ENCODE data around the gene DAP3. TPM values are rescaled to one million over a fixed set of nuclear protein-coding genes. Genes with fewer than 3 reads are reported as not detected.

The DAP3 gene
- total and polyA plus RNA-seq, 9 of the 15 experiments (the other 6 are each of a cell fraction or from before 2014, with no cell fraction given) = 155 to 484 (median 298) TPM

GRCh38 chr1:155648207-155649147 lies 40.4 kb upstream of the DAP3 start (continued):
- TF ChIP-seq MITF (IDR thresholded peaks at IDR 0.05) (no peak), CEBPB (tag; IDR thresholded peaks at IDR 0.05) (peak; percentile 58), ARID1B (IDR thresholded peaks at IDR 0.05) (peak; percentile 10; the same call in 1 of the 2 replicates), CREB5 (CRISPR knock-in tag; IDR thresholded peaks at IDR 0.05) (no peak), TFE3 (CRISPR knock-in tag; IDR thresholded peaks at IDR 0.05) (no peak), FOXA3 (CRISPR knock-in tag; conservative IDR thresholded peaks at IDR 0.05 in 1 of 2, IDR thresholded peaks at IDR 0.05 in 1 of 2) (peak in 1 of 2 experiments; percentile 59; a peak in 1 of 4 replicates), MEIS2 (IDR thresholded peaks at IDR 0.05; ENCODE audit: partially characterized antibody) (peak; percentile 27), SUPT5H (IDR thresholded peaks at IDR 0.05) (no peak), NFE2 (IDR thresholded peaks at IDR 0.05; ENCODE audit: low read depth) (no peak), PKNOX1 (IDR thresholded peaks at IDR 0.05) (0 out of 2 replicates have a peak, but pooled peaks have one; percentile 13), REST (IDR thresholded peaks at IDR 0.05; ENCODE audit: borderline replicate concordance) (peak; percentile 32; the same call in 1 of the 2 replicates), REST (CRISPR knock-in tag; IDR thresholded peaks at IDR 0.05; ENCODE audit: low read depth) (no peak), ZNF140 (CRISPR knock-in tag; IDR thresholded peaks at IDR 0.05) (no peak)
